Measurements from ENCODE around the gene PRCP.
"Not testable (repeated sequence)": the region's sequence is repeated elsewhere in the genome, so short reads cannot be mapped to it uniquely, and the experiment has no call there.

Gene PRCP

GRCh38 chr11:82924522-82925224 lies 24.4 kb upstream of the PRCP start:
- no peak overlapping the region for H3K4me3 ChIP-seq (ENCODE audit: low read depth, low read length)
- peak; percentile 27 for DNase-seq (ENCODE audit: low read depth)
- TF ChIP-seq CTCF (IDR thresholded peaks at IDR 0.05; ENCODE audit: insufficient read depth, low read depth, low read length, missing control alignments) = no peak

- not testable (repeated sequence) for DNase-seq (ENCODE audit: low read depth); H3K4me3 ChIP-seq (ENCODE audit: low read depth, low read length)
Observed at GRCh38 chr11:82922396-82923173, 22.4 kb upstream of the PRCP start.

- DNase-seq (ENCODE audit: low read depth) = peak; percentile 51
- H3K4me3 ChIP-seq (ENCODE audit: low read depth, low read length) = not testable (repeated sequence)
Observed at GRCh38 chr11:82920227-82920626, 20.0 kb upstream of the PRCP start.

- not testable (repeated sequence) for DNase-seq (ENCODE audit: low read depth); H3K4me3 ChIP-seq (ENCODE audit: low read depth, low read length)
Observed at GRCh38 chr11:82919786-82920185, 19.6 kb upstream of the PRCP start.

- no peak for TF ChIP-seq CTCF (IDR thresholded peaks at IDR 0.05; ENCODE audit: insufficient read depth, low read depth, low read length, missing control alignments)
- no peak for DNase-seq (ENCODE audit: low read depth)
- no peak overlapping the region for H3K4me3 ChIP-seq (ENCODE audit: low read depth, low read length)
Observed at GRCh38 chr11:82909015-82909640, 8.9 kb upstream of the PRCP start.

- TF ChIP-seq CTCF (IDR thresholded peaks at IDR 0.05; ENCODE audit: insufficient read depth, low read depth, low read length, missing control alignments) = no peak
- DNase-seq (ENCODE audit: low read depth) = no peak
- H3K4me3 ChIP-seq (ENCODE audit: low read depth, low read length) = no peak overlapping the region
Observed at GRCh38 chr11:82908311-82908710, 8.1 kb upstream of the PRCP start.

- no peak overlapping the region for H3K4me3 ChIP-seq (ENCODE audit: low read depth, low read length)
- DNase-seq (ENCODE audit: low read depth) = no peak
- no peak for TF ChIP-seq CTCF (IDR thresholded peaks at IDR 0.05; ENCODE audit: insufficient read depth, low read depth, low read length, missing control alignments)
Observed at GRCh38 chr11:82907371-82907770, 7.1 kb upstream of the PRCP start.

- no peak for DNase-seq (ENCODE audit: low read depth)
- TF ChIP-seq CTCF (IDR thresholded peaks at IDR 0.05; ENCODE audit: insufficient read depth, low read depth, low read length, missing control alignments) = no peak
- no peak overlapping the region for H3K4me3 ChIP-seq (ENCODE audit: low read depth, low read length)
Observed at GRCh38 chr11:82906931-82907330, 6.7 kb upstream of the PRCP start.

Measured in GM12865 (cell line).